Subcutaneous adipose tissue (tissue), 4 donors: ENCODE data around the gene UIMC1. TPM values are rescaled to one million over a fixed set of nuclear protein-coding genes. Genes with fewer than 3 reads are reported as not detected.

Source experiments
- CTCF ChIP-seq: fragments of 450-650 bp; IDR thresholded peaks from one replicate; pipeline ENCODE4 v1.5.1; 2016; ENCODE audit warnings: low read depth, mild to moderate bottlenecking, control low read depth, antibody characterized with exemption, moderate library complexity
- total RNA-seq, 4 donors: library from RNA; depleted of rRNA; stranded (reverse); fragments of >200 nt; gene quantifications; one replicate each; pipeline ENCODE4 v1.1.0, GENCODE V29; 2016

UIMC1 gene
- total RNA-seq, 4 donors from 2014 or later, result 22.5 to 44.8 (median 30.5) TPM

- no peak for TF ChIP-seq CTCF
Measured at GRCh38 chr5:177024559-177024958, 18.0 kb upstream of the UIMC1 start.

- no peak for TF ChIP-seq CTCF
Measured at GRCh38 chr5:177023303-177023664, 16.7 kb upstream of the UIMC1 start.

GRCh38 chr5:177022386-177023302 is 16.1 kb upstream of the UIMC1 start, which contains the start of gene ZNF346:
Gene ZNF346 (plus strand): TSS chr5:177022696. CDS start chr5:177022739, 43 bp downstream.
- no peak for TF ChIP-seq CTCF

GRCh38 chr5:177020033-177020432 is 13.5 kb upstream of the UIMC1 start:
- no peak for TF ChIP-seq CTCF

GRCh38 chr5:177018341-177018740 is 11.8 kb upstream of the UIMC1 start:
- no peak for TF ChIP-seq CTCF

- no peak for TF ChIP-seq CTCF
Measured at GRCh38 chr5:177015156-177015555, 8.6 kb upstream of the UIMC1 start.

GRCh38 chr5:177010153-177010552 is 3.6 kb upstream of the UIMC1 start:
- TF ChIP-seq CTCF, result no peak
